Neural cell (in vitro differentiated cells): ENCODE results near the gene CNST. TPM values are rescaled to one million over a fixed set of nuclear protein-coding genes. Genes with fewer than 3 reads are reported as not detected.

ENCODE experiments used
- H2AFZ ChIP-seq: fragments of 200-600, 300-800 bp; sonication (generic), shearing (Covaris generic); 2 replicates; pipeline ENCODE4 v1.6.0; 2014; ENCODE audit warnings: low read depth, mild to moderate bottlenecking, antibody characterized with exemption, low read length, moderate library complexity
- H3F3A ChIP-seq: fragments of 200-600 bp; shearing (Covaris generic); 2 replicates; pipeline ENCODE4 v1.6.1; 2016; ENCODE audit warnings: mild to moderate bottlenecking, moderate library complexity, mixed read lengths, antibody characterized with exemption, low read length; ENCODE audit not compliant: insufficient read depth, poor library complexity, severe bottlenecking
- H3K27ac ChIP-seq: fragments of 200-600, 300-800 bp; sonication (generic), shearing (Covaris generic); 2 replicates; pipeline ENCODE4 v1.5.1; 2014; ENCODE audit warnings: mild to moderate bottlenecking, low read length, moderate library complexity
- H3K27me3 ChIP-seq: fragments of 300-800, 200-600 bp; sonication (generic), shearing (Covaris generic); 2 replicates; pipeline ENCODE4 v1.6.0; 2014; ENCODE audit warnings: mild to moderate bottlenecking, low read depth, low read length, moderate library complexity; ENCODE audit not compliant: insufficient read depth
- H3K36me3 ChIP-seq: fragments of 300-800, 200-600 bp; sonication (generic), shearing (Covaris generic); 2 replicates; pipeline ENCODE4 v1.5.1; 2014; ENCODE audit warnings: mild to moderate bottlenecking, antibody characterized with exemption, low read length, moderate library complexity; ENCODE audit not compliant: insufficient read depth
- H3K4me2 ChIP-seq: fragments of 300-800, 200-600 bp; sonication (generic), shearing (Covaris generic); 2 replicates; pipeline ENCODE4 v1.6.0; 2014; ENCODE audit warnings: mild to moderate bottlenecking, low read length
- H3K4me3 ChIP-seq: fragments of 300-800, 200-600 bp; sonication (generic), shearing (Covaris generic); 2 replicates; pipeline ENCODE4 v1.5.1; 2014; ENCODE audit warnings: mild to moderate bottlenecking, low read length, moderate library complexity
- H3K79me2 ChIP-seq: fragments of 200-600 bp; shearing (Covaris generic); replicated peaks from 2 replicates; pipeline ENCODE4 v1.6.0; 2014; ENCODE audit warnings: mild to moderate bottlenecking, low read length, moderate library complexity; ENCODE audit not compliant: insufficient read depth
- H3K9ac ChIP-seq: fragments of 300-800, 200-600 bp; sonication (generic), shearing (Covaris generic); 2 replicates; pipeline ENCODE4 v1.6.1; 2016; ENCODE audit warnings: mild to moderate bottlenecking, low read length, mixed read lengths
- H3K9me2 ChIP-seq: fragments of 200-600 bp; shearing (Covaris generic); 2 replicates; pipeline ENCODE4 v1.6.1; 2016; ENCODE audit warnings: mild to moderate bottlenecking, low read length, mixed read lengths; ENCODE audit not compliant: insufficient read depth
- H3K9me3 ChIP-seq: fragments of 200-600, 300-800 bp; sonication (generic), shearing (Covaris generic); 2 replicates; pipeline ENCODE4 v1.6.1; 2016; ENCODE audit warnings: mild to moderate bottlenecking, mixed run types, low read length, moderate library complexity, mixed read lengths
- H4K20me1 ChIP-seq: fragments of 200-600 bp; shearing (Covaris generic); 2 replicates; pipeline ENCODE4 v1.6.1; 2016; ENCODE audit warnings: mild to moderate bottlenecking, mixed run types; ENCODE audit not compliant: insufficient read depth
- EP300 ChIP-seq: fragments of 450-650 bp; conservative IDR thresholded peaks from 2 replicates; pipeline ENCODE4 v1.6.1; 2014; ENCODE audit warnings: antibody characterized with exemption, mild to moderate bottlenecking, moderate library complexity; ENCODE audit not compliant: poor library complexity, severe bottlenecking
- EZH2 ChIP-seq: fragments of 200-600, 300-800 bp; shearing (Covaris generic), sonication (generic); IDR thresholded peaks from 2 replicates; pipeline ENCODE4 v1.6.1; 2014; ENCODE audit warnings: antibody characterized with exemption, low read length, borderline replicate concordance, mild to moderate bottlenecking; ENCODE audit not compliant: insufficient read depth, poor library complexity, severe bottlenecking
- MXI1 ChIP-seq: fragments of 450-650 bp; conservative IDR thresholded peaks from 2 replicates; pipeline ENCODE4 v1.6.1; 2014; ENCODE audit warnings: antibody characterized with exemption, mild to moderate bottlenecking; ENCODE audit not compliant: poor library complexity, severe bottlenecking
- POLR2AphosphoS5 ChIP-seq: IDR thresholded peaks from 2 replicates; pipeline ENCODE4 v1.6.1; 2012
- RAD21 ChIP-seq: fragments of 450-650 bp; conservative IDR thresholded peaks from 2 replicates; pipeline ENCODE4 v1.6.1; 2014; ENCODE audit warnings: antibody characterized with exemption, mild to moderate bottlenecking, moderate library complexity
- REST ChIP-seq: IDR thresholded peaks from 2 replicates; pipeline ENCODE4 v1.6.1; 2012; ENCODE audit warnings: borderline replicate concordance
- SMC3 ChIP-seq: fragments of 450-650 bp; conservative IDR thresholded peaks from 2 replicates; pipeline ENCODE4 v1.6.1; 2014; ENCODE audit warnings: antibody characterized with exemption, mild to moderate bottlenecking, moderate library complexity; ENCODE audit not compliant: poor library complexity
- TAF1 ChIP-seq: IDR thresholded peaks from 2 replicates; pipeline ENCODE4 v1.6.1; 2012; ENCODE audit warnings: low read depth
- polyA plus RNA-seq: library from polyadenylated mRNA; depleted of rRNA; stranded (reverse); fragments of >200 nt; gene quantifications from 2 replicates; pipeline ENCODE4 v1.2.3, GENCODE V29; 2014
- TF ChIP-seq, protein P1 (sequence below): fragments of 450-650 bp; IDR thresholded peaks from 2 replicates; pipeline ENCODE4 v1.5.1; 2014; ENCODE audit warnings: antibody characterized with exemption, mild to moderate bottlenecking, moderate library complexity; ENCODE audit not compliant: poor library complexity, severe bottlenecking

The CNST gene
- polyA plus RNA-seq, 1 donor from 2014 or later, result 26.3 TPM

DNA sequence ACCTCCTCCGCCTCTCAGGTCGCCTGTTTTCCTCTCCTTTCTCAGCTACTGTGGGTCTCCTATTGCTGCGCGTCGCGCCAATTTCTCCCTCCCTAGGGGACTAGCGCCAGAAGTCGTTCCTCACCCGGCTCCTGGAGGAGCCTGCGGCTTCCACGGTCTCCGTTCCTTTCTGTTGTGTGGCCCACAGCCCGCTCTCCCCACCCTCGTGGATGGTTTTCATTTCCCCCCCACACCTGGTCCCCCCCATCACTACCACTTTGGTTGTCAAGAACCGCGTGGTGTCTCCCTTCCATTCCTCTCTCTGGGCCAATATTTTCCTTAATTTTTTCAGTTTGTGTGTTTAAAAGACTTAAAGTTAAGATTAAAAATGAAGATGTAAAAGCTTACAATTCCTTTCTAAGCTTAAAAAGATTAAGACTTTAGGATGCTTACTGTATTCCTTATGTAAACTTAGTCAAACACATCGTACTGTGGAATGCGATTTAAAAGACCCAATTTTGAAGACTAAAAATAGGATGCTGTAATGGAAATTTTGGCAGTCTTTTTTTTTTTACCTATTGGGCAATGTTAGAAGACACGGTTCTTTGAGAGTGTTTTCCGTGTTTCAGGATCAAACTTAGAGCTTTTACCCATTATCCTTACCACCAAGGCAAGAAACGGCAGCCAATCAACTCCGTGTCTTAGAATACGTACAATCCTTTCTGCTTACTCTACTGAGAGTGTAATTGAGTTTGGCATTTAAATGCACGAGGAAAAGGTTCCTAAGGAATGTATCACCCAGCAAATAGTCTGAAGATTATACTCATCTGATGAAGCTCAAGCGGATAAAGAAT, 773 bp downstream of the CNST start:
- Histone ChIP-seq H3K27ac (peak overlapping the region; percentile 90), H3K4me3 (peak overlapping the region; percentile 92), H3K36me3 (no peaks in the 10 kb centered on the region), H2AFZ (peak overlapping the region; percentile 61), H3K4me2 (peak overlapping the region; percentile 71), H3K27me3 (no peaks in the 10 kb centered on the region), H3K9me3 (no peaks in the 10 kb centered on the region), H3K79me2 (peaks cover 53% of the 10 kb centered on the region), H3K9ac (peak overlapping the region; percentile 87), H3F3A (no peaks in the 10 kb centered on the region), H4K20me1 (no peaks in the 10 kb centered on the region), H3K9me2 (no peaks in the 10 kb centered on the region)
- TF ChIP-seq TAF1, result no peak
- TF ChIP-seq POLR2AphosphoS5, result no peak
- no peak for TF ChIP-seq REST
- TF ChIP-seq, protein P1, sequence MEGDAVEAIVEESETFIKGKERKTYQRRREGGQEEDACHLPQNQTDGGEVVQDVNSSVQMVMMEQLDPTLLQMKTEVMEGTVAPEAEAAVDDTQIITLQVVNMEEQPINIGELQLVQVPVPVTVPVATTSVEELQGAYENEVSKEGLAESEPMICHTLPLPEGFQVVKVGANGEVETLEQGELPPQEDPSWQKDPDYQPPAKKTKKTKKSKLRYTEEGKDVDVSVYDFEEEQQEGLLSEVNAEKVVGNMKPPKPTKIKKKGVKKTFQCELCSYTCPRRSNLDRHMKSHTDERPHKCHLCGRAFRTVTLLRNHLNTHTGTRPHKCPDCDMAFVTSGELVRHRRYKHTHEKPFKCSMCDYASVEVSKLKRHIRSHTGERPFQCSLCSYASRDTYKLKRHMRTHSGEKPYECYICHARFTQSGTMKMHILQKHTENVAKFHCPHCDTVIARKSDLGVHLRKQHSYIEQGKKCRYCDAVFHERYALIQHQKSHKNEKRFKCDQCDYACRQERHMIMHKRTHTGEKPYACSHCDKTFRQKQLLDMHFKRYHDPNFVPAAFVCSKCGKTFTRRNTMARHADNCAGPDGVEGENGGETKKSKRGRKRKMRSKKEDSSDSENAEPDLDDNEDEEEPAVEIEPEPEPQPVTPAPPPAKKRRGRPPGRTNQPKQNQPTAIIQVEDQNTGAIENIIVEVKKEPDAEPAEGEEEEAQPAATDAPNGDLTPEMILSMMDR, result peak; percentile 7
- TF ChIP-seq SMC3, result no peak

DNA sequence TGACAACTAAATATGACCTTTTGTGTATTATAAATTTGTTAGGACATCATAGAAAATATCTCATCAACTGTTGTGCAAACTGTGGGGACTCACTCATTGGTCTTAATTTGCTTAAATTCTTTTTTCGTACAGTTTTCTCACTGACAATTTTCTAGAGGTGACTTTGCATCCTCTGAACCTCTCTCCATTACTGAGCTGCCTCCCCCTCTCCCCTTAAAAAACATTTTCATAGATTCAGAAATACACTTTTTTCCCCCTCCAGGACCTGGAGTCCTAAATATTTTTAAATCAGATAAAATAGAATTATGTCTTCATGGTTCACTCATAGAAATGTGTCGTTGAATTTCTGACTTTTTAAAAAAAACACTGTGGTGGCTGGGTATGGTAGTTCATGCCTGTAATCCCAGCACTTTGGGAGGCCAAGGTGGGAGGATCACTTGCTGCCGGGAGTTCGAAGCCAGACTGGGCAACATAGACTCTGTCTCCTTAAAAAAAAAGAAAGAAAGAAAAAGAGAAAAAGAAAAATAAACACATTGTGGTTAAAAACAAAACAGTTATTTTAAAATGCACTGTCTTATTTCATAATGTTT, 1.5 kb downstream of the CNST start:
- H3K9me3 ChIP-seq, result no peaks in the 10 kb centered on the region
- H4K20me1 ChIP-seq, result no peaks in the 10 kb centered on the region
- no peak overlapping the region for H2AFZ ChIP-seq
- peaks cover 56% of the 10 kb centered on the region for H3K79me2 ChIP-seq
- H3K9me2 ChIP-seq, result no peaks in the 10 kb centered on the region
- no peaks in the 10 kb centered on the region for H3K36me3 ChIP-seq
- TF ChIP-seq TAF1, result no peak
- no peak for TF ChIP-seq EP300
- no peak for TF ChIP-seq REST
- TF ChIP-seq, protein P1, result no peak
- TF ChIP-seq POLR2AphosphoS5, result no peak
- TF ChIP-seq SMC3, result no peak
- TF ChIP-seq RAD21, result no peak
- no peak for TF ChIP-seq EZH2
- TF ChIP-seq MXI1, result no peak
- H3F3A ChIP-seq, result no peaks in the 10 kb centered on the region
- peak overlapping the region; percentile 71 for H3K4me2 ChIP-seq
- H3K9ac ChIP-seq, result peak overlapping the region; percentile 87
- H3K4me3 ChIP-seq, result peak overlapping the region; percentile 92
- H3K27ac ChIP-seq, result no peak overlapping the region
- no peaks in the 10 kb centered on the region for H3K27me3 ChIP-seq
